Lower leg skin (tissue), 3 donors: ENCODE measurements around the gene TACR2.

Experiments
- POLR2A ChIP-seq, 2 donors: fragments of 450-650 bp; IDR thresholded peaks; one replicate each; pipeline ENCODE4 v1.6.1; 2016 to 2017; ENCODE audit warnings: antibody characterized with exemption in 2 of 2, mild to moderate bottlenecking in 1 of 2, moderate library complexity in 1 of 2
- TF ChIP-seq, protein P1 (sequence below), 3 donors: fragments of 450-650 bp; IDR thresholded peaks; one replicate each; pipeline ENCODE4 v1.5.1; 2016; ENCODE audit warnings: antibody characterized with exemption in 3 of 3, mild to moderate bottlenecking in 3 of 3, moderate library complexity in 2 of 3

DNA sequence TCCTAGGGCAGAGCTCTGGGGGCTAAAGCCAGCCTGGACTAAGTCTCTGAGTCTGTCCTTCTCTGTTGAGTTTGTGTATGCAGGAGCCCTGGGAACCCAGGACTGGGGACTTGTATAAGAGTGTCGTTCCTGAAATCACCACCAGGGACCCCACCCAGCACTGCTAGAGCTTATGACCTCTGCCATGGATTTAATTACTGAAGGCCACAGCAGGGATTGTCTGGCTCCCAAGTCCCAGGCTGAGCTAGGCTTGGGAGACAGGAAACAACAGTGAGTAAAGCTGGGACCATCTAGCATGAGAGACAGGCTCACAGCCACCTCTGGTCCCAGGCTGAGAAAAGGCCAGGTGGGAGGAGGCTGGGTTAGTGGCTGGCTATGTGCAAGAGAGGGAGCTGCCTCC is 33.1 kb upstream of the TACR2 start:
- TF ChIP-seq POLR2A (IDR thresholded peaks at IDR 0.05), result no peak
- TF ChIP-seq, protein P1, sequence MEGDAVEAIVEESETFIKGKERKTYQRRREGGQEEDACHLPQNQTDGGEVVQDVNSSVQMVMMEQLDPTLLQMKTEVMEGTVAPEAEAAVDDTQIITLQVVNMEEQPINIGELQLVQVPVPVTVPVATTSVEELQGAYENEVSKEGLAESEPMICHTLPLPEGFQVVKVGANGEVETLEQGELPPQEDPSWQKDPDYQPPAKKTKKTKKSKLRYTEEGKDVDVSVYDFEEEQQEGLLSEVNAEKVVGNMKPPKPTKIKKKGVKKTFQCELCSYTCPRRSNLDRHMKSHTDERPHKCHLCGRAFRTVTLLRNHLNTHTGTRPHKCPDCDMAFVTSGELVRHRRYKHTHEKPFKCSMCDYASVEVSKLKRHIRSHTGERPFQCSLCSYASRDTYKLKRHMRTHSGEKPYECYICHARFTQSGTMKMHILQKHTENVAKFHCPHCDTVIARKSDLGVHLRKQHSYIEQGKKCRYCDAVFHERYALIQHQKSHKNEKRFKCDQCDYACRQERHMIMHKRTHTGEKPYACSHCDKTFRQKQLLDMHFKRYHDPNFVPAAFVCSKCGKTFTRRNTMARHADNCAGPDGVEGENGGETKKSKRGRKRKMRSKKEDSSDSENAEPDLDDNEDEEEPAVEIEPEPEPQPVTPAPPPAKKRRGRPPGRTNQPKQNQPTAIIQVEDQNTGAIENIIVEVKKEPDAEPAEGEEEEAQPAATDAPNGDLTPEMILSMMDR (IDR thresholded peaks at IDR 0.05), result peak in 1 of 3 donors; percentile 6
